Measurements from ENCODE around the gene MIA2.
"Not testable (repeated sequence)": the region's sequence is repeated elsewhere in the genome, so short reads cannot be mapped to it uniquely, and the experiment has no call there.

GRCh38 chr14:39262214-39262613 lies 28.5 kb downstream of the MIA2 start:
- TF ChIP-seq, protein P1, sequence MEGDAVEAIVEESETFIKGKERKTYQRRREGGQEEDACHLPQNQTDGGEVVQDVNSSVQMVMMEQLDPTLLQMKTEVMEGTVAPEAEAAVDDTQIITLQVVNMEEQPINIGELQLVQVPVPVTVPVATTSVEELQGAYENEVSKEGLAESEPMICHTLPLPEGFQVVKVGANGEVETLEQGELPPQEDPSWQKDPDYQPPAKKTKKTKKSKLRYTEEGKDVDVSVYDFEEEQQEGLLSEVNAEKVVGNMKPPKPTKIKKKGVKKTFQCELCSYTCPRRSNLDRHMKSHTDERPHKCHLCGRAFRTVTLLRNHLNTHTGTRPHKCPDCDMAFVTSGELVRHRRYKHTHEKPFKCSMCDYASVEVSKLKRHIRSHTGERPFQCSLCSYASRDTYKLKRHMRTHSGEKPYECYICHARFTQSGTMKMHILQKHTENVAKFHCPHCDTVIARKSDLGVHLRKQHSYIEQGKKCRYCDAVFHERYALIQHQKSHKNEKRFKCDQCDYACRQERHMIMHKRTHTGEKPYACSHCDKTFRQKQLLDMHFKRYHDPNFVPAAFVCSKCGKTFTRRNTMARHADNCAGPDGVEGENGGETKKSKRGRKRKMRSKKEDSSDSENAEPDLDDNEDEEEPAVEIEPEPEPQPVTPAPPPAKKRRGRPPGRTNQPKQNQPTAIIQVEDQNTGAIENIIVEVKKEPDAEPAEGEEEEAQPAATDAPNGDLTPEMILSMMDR (IDR thresholded peaks at IDR 0.05) = not testable (repeated sequence)
- not testable (repeated sequence) for TF ChIP-seq POLR2A, EP300 (IDR thresholded peaks at IDR 0.05)

All from ovary (tissue), 3 donors.